Astrocyte of the spinal cord (primary cell): ENCODE measurements around the gene FAM149B1.

Experiments used
- DNase-seq: peaks from one replicate; pipeline ENCODE4 v3.0.0; 2011; ENCODE audit warnings: low read depth, low spot score
- H3K4me3 ChIP-seq: 2 replicates; pipeline ENCODE4 v1.5.1; 2011; ENCODE audit warnings: low read depth, mild to moderate bottlenecking, low read length, moderate library complexity
- in situ Hi-C: cut with HindIII; loops from 2 replicates; pipeline ENCODE4 v1.10.0; 2017; ENCODE audit warnings: low sequenced_read_pairs
- TF ChIP-seq, protein P1 (sequence below): IDR thresholded peaks from 2 replicates; pipeline ENCODE4 v1.5.1; 2012; ENCODE audit warnings: low read depth, mild to moderate bottlenecking, low read length, inconsistent platforms

The FAM149B1 gene

DNA sequence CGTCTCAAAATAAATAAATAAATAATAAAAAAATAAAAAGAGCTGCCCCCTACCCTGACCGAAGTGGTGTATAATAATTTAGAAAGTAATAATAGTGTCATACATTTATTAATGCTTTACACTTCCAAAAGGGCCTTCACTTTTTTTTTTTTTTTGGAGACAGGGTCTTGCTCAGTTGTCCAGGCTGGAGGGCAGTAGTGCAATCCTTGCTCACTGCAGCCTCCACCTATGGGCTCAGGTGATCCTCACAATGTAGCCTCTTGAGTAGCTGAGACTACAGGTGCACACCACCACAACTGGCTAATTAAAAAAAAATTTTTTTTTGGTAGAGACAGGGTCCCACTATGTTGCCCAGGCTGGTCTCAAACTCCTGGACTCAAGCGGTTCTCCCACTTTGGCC lies 1.4 kb downstream of the FAM149B1 start:
- in situ Hi-C loops = no loop called here
- DNase-seq = no peak
- no peak overlapping the region for H3K4me3 ChIP-seq
- TF ChIP-seq, protein P1, sequence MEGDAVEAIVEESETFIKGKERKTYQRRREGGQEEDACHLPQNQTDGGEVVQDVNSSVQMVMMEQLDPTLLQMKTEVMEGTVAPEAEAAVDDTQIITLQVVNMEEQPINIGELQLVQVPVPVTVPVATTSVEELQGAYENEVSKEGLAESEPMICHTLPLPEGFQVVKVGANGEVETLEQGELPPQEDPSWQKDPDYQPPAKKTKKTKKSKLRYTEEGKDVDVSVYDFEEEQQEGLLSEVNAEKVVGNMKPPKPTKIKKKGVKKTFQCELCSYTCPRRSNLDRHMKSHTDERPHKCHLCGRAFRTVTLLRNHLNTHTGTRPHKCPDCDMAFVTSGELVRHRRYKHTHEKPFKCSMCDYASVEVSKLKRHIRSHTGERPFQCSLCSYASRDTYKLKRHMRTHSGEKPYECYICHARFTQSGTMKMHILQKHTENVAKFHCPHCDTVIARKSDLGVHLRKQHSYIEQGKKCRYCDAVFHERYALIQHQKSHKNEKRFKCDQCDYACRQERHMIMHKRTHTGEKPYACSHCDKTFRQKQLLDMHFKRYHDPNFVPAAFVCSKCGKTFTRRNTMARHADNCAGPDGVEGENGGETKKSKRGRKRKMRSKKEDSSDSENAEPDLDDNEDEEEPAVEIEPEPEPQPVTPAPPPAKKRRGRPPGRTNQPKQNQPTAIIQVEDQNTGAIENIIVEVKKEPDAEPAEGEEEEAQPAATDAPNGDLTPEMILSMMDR = no peak

DNA sequence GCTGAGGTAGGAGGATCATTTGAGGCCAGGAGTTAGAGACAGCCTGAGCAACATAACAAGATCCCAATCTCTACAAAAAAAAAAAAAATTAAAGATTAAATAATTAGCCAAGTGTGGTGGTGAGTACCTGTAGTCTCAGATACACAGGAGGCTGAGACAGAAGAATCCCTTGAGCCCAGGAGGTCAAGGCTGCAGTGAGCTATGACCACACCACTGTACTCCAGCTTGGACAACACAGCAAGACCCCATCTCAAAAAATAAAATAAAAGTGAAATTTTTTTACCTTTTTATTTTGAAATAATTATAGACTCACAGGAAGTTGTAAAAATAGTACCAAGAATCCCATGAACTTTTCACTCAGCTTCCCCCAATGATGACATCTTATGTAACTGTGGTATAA lies 4.9 kb downstream of the FAM149B1 start:
- TF ChIP-seq, protein P1 = no peak
- in situ Hi-C loops = no loop called here
- no peak for DNase-seq
- H3K4me3 ChIP-seq = no peak overlapping the region

DNA sequence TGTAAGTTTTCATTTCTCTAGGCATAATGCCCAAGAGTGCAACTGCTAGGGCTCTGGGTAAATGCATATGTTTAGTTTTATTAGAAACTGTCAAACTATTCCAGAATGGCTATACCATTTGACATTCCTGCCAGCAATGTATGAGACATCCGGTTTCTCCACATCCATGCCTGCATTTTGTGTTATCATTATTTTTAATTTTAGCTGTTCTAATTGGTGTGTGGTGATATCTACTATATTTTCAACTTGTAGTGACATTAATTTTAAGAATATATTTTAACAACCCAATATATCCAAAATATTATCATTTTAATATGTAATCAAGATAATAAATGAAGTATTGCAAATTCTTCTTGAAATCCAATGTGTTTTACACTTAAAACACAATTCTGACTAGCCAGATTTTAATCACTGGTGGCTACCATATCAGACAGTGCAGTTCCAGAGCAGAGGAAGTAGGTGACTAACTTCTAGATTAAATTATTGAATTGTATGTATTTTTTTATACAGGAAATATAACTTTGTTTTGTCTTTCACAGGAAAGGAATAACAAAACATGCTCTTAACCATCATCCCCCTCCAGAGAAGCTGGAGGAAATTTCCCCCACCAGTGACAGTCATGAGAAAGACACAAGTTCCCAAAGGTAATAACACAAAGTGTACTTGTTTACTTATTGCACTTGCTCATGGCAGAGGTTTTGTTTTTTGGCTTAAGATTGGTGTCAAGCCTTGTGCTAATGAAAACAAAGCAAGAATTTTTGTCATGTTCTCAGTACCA lies 6.4 kb downstream of the FAM149B1 start:
- no peak for DNase-seq
- no peak overlapping the region for H3K4me3 ChIP-seq
- TF ChIP-seq, protein P1 = no peak
- in situ Hi-C loops = no loop called here

DNA sequence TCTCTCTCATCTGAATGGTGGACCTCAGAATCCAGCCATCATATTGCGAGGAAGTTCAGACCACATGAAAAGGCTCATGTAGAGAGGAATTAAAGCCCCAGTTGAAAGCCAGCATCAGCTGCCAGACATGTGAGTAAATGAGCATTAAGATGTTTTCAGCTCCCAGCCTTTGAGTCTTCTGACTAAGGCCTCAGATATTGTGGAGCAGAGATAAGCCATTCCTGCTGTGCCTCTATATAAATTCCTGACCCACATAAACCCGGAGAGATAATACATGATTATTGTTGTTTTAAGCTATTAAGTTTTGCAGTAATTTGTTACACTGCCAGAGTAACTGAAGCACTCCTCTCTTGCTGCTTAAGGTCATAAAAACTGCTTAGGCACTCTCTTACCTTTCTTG lies 14.6 kb downstream of the FAM149B1 start:
- in situ Hi-C loops = no loop called here
- peak; percentile 24 for DNase-seq
- TF ChIP-seq, protein P1 = no peak
- no peak overlapping the region for H3K4me3 ChIP-seq

DNA sequence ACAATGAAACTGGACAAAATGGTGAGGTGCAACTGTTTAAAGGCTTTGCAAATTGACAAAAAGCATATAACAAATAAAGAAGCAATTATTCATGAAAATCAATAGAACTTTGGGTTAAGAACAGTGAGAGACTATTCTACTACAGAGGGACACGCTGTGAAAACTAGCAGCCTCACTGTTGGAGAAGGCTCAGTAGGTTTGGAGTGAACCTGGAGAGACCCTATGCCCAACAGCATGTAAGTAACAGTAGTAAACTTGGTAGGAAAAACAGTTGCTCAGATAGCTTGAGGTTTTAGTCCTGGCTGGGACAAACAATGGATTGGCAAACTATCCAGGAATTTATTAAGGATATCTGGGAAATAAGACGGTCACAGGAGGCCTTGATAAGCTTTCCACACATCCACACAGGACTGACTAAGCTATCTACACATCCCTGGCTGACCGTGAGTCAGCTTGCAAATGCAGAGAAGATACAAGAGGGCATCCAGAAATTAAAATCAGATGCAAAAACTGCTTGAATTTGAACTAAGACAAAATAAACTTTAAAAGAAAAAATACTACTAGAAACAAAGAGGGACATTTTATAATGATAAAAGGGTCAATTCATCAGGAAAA lies 15.9 kb downstream of the FAM149B1 start:
- TF ChIP-seq, protein P1 = no peak
- in situ Hi-C loops = no loop called here
- peak; percentile 7 for DNase-seq
- no peak overlapping the region for H3K4me3 ChIP-seq

DNA sequence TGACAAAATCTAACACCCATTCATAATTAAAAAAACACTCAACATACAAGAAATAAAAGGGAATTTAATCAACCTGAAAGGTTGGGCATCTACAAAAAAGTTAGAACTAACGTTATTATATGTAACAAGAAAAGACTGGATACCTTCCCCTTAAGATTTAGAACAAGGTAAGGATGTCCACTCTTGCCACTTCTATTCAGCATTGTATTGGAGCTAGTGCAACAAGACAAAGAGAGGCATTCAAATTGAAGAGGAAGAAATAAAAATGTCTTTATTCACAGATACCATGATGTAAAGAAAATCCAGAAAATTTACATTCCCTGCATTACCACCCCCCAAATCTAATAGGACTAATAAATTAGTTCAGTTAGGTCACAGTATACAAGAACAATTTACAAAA lies 18.3 kb downstream of the FAM149B1 start:
- no peak for DNase-seq
- H3K4me3 ChIP-seq = no peak overlapping the region
- in situ Hi-C loops = no loop called here
- TF ChIP-seq, protein P1 = no peak
